HepG2 (cell line): ENCODE results near the gene C20orf204.

Experiments used
- EP300 ChIP-seq, 3 experiments: sonication (generic) in 1 of 3; formaldehyde crosslinking in 1 of 3; IDR thresholded peaks; 2 replicates each; pipeline versions ENCODE4 v1.5.1 to v1.6.1; 2011 to 2020; ENCODE audit warnings: low read depth in 2 of 3, low read length in 2 of 3, borderline replicate concordance in 1 of 3, improper control_type of control experiment in 1 of 3, mild to moderate bottlenecking in 1 of 3, missing genetic modification reagents in 1 of 3, moderate library complexity in 1 of 3
- EZH2 ChIP-seq: conservative IDR thresholded peaks from 2 replicates; pipeline ENCODE4 v1.6.1; 2012; ENCODE audit warnings: mild to moderate bottlenecking, low read depth, low read length, moderate library complexity
- FOXJ3 ChIP-seq: sonication (generic); formaldehyde crosslinking; IDR thresholded peaks from 2 replicates; pipeline ENCODE4 v1.4.0; 2020; ENCODE audit warnings: missing genetic modification reagents, mild to moderate bottlenecking, borderline replicate concordance
- IRF2 ChIP-seq: IDR thresholded peaks from 2 replicates; pipeline ENCODE4 v1.6.1; 2018; ENCODE audit warnings: missing genetic modification reagents, missing compliant biosample characterization
- MLLT10 ChIP-seq: sonication (generic); formaldehyde crosslinking; IDR thresholded peaks from 2 replicates; pipeline ENCODE4 v1.4.0; 2020; ENCODE audit warnings: missing genetic modification reagents
- MYC ChIP-seq: sonication (generic); formaldehyde crosslinking; IDR thresholded peaks from 2 replicates; pipeline ENCODE4 v1.9.0; 2021; ENCODE audit warnings: missing genetic modification reagents, borderline replicate concordance
- POLR2A ChIP-seq, 2 experiments: IDR thresholded peaks; 2 replicates each; pipeline ENCODE4 v1.6.1; 2011; ENCODE audit warnings: low read depth in 2 of 2, low read length in 2 of 2, mild to moderate bottlenecking in 1 of 2, moderate library complexity in 1 of 2; ENCODE audit not compliant: insufficient read depth in 1 of 2
- POLR2AphosphoS5 ChIP-seq: IDR thresholded peaks from 2 replicates; pipeline ENCODE4 v1.6.1; 2012; ENCODE audit warnings: low read depth, low read length
- U2AF1 ChIP-seq: fragments of 200-400 bp; formaldehyde crosslinking; optimal IDR thresholded peaks from 2 replicates; pipeline ENCODE3; 2017; ENCODE audit warnings: mild to moderate bottlenecking, low read depth, low read length
- ZNF672 ChIP-seq: sonication (generic); formaldehyde crosslinking; IDR thresholded peaks from 2 replicates; pipeline ENCODE4 v1.8.1; 2022; ENCODE audit warnings: missing genetic modification reagents
- TF ChIP-seq, protein P1 (sequence below): sonication (generic); formaldehyde crosslinking; IDR thresholded peaks from 2 replicates; pipeline ENCODE4 v1.4.0; 2020; ENCODE audit warnings: missing genetic modification reagents
- TF ChIP-seq, protein P2 (sequence below): sonication (generic); formaldehyde crosslinking; IDR thresholded peaks from 2 replicates; pipeline ENCODE4 v1.5.0; 2020; ENCODE audit warnings: mild to moderate bottlenecking, missing genetic modification reagents, moderate library complexity
- TF ChIP-seq, protein P3 (sequence below): sonication (generic); formaldehyde crosslinking; IDR thresholded peaks from 2 replicates; pipeline ENCODE4 v1.4.0; 2020; ENCODE audit warnings: low read depth, missing genetic modification reagents
- TF ChIP-seq, protein P4 (sequence below): sonication (generic); formaldehyde crosslinking; IDR thresholded peaks from 2 replicates; pipeline ENCODE4 v1.9.0; 2021; ENCODE audit warnings: missing genetic modification reagents, borderline replicate concordance

DNA sequence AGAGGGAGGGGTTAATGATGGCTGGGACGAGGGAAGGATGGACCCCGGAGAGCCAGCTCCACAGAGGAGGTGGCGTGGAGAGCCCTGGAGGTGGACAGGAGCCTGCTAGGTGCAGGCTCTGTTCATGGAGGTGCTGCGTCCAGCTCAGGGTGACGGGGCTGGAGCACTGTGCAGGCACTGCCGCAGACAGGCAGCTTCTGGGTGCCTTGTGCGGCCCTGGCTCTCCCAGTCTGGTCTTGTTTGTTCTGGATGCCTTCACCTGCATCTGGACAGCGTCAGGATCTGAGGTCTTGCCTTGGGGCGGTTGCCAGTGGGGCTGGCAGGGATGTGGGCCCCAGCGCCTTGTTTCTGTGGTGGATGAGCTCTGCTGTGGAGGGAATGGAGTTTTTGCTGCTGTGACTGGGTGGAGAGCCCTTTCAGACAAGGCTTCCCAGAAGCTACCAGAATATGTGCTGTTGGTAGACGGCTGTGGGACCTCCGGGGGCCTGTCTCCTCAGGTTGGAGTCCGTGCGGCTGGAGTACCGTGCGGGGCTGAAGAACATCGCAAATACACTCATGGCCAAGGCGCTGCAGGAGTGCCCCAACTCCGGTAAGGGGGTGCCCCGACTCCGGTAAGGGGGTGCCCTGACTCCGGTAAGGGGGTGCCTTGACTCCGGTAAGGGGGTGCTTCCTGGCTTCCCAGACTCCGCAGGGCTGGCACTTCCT is 7.8 kb upstream of the C20orf204 start:
- no peak for TF ChIP-seq FOXJ3
- TF ChIP-seq, protein P1, sequence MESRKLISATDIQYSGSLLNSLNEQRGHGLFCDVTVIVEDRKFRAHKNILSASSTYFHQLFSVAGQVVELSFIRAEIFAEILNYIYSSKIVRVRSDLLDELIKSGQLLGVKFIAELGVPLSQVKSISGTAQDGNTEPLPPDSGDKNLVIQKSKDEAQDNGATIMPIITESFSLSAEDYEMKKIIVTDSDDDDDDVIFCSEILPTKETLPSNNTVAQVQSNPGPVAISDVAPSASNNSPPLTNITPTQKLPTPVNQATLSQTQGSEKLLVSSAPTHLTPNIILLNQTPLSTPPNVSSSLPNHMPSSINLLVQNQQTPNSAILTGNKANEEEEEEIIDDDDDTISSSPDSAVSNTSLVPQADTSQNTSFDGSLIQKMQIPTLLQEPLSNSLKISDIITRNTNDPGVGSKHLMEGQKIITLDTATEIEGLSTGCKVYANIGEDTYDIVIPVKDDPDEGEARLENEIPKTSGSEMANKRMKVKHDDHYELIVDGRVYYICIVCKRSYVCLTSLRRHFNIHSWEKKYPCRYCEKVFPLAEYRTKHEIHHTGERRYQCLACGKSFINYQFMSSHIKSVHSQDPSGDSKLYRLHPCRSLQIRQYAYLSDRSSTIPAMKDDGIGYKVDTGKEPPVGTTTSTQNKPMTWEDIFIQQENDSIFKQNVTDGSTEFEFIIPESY (CRISPR knock-in tag): no peak
- no peak for TF ChIP-seq U2AF1
- TF ChIP-seq, protein P2, sequence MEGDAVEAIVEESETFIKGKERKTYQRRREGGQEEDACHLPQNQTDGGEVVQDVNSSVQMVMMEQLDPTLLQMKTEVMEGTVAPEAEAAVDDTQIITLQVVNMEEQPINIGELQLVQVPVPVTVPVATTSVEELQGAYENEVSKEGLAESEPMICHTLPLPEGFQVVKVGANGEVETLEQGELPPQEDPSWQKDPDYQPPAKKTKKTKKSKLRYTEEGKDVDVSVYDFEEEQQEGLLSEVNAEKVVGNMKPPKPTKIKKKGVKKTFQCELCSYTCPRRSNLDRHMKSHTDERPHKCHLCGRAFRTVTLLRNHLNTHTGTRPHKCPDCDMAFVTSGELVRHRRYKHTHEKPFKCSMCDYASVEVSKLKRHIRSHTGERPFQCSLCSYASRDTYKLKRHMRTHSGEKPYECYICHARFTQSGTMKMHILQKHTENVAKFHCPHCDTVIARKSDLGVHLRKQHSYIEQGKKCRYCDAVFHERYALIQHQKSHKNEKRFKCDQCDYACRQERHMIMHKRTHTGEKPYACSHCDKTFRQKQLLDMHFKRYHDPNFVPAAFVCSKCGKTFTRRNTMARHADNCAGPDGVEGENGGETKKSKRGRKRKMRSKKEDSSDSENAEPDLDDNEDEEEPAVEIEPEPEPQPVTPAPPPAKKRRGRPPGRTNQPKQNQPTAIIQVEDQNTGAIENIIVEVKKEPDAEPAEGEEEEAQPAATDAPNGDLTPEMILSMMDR: no peak
- TF ChIP-seq, protein P3, sequence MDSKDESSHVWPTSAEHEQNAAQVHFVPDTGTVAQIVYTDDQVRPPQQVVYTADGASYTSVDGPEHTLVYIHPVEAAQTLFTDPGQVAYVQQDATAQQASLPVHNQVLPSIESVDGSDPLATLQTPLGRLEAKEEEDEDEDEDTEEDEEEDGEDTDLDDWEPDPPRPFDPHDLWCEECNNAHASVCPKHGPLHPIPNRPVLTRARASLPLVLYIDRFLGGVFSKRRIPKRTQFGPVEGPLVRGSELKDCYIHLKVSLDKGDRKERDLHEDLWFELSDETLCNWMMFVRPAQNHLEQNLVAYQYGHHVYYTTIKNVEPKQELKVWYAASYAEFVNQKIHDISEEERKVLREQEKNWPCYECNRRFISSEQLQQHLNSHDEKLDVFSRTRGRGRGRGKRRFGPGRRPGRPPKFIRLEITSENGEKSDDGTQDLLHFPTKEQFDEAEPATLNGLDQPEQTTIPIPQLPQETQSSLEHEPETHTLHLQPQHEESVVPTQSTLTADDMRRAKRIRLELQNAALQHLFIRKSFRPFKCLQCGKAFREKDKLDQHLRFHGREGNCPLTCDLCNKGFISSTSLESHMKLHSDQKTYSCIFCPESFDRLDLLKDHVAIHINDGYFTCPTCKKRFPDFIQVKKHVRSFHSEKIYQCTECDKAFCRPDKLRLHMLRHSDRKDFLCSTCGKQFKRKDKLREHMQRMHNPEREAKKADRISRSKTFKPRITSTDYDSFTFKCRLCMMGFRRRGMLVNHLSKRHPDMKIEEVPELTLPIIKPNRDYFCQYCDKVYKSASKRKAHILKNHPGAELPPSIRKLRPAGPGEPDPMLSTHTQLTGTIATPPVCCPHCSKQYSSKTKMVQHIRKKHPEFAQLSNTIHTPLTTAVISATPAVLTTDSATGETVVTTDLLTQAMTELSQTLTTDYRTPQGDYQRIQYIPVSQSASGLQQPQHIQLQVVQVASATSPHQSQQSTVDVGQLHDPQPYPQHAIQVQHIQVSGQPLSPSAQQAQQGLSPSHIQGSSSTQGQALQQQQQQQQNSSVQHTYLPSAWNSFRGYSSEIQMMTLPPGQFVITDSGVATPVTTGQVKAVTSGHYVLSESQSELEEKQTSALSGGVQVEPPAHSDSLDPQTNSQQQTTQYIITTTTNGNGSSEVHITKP (CRISPR knock-in tag): no peak
- no peak for TF ChIP-seq IRF2 (CRISPR knock-in tag)
- no peak for TF ChIP-seq EP300 (IDR thresholded peaks at IDR 0.05; ENCODE audit: low read depth in 2 of 2, low read length in 2 of 2)
- no peak for TF ChIP-seq EP300 (CRISPR knock-in tag; IDR thresholded peaks at IDR 0.05; ENCODE audit: borderline replicate concordance)
- no peak for TF ChIP-seq MYC (CRISPR knock-in tag)
- TF ChIP-seq POLR2AphosphoS5: no peak
- TF ChIP-seq POLR2A (IDR thresholded peaks at IDR 0.05; ENCODE audit: insufficient read depth in 1 of 2, low read depth in 2 of 2, low read length in 2 of 2): no peak; a peak in 1 of 4 replicates
- no peak for TF ChIP-seq EZH2
- no peak for TF ChIP-seq ZNF672 (CRISPR knock-in tag)
- TF ChIP-seq, protein P4, sequence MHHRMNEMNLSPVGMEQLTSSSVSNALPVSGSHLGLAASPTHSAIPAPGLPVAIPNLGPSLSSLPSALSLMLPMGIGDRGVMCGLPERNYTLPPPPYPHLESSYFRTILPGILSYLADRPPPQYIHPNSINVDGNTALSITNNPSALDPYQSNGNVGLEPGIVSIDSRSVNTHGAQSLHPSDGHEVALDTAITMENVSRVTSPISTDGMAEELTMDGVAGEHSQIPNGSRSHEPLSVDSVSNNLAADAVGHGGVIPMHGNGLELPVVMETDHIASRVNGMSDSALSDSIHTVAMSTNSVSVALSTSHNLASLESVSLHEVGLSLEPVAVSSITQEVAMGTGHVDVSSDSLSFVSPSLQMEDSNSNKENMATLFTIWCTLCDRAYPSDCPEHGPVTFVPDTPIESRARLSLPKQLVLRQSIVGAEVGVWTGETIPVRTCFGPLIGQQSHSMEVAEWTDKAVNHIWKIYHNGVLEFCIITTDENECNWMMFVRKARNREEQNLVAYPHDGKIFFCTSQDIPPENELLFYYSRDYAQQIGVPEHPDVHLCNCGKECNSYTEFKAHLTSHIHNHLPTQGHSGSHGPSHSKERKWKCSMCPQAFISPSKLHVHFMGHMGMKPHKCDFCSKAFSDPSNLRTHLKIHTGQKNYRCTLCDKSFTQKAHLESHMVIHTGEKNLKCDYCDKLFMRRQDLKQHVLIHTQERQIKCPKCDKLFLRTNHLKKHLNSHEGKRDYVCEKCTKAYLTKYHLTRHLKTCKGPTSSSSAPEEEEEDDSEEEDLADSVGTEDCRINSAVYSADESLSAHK (CRISPR knock-in tag): no peak
- no peak for TF ChIP-seq MLLT10
